GM12872 (cell line): Measurements from ENCODE around the gene LZTR1.

Source experiments
- TF ChIP-seq, protein P1 (sequence below): IDR thresholded peaks from 3 replicates; pipeline ENCODE4 v1.5.1; 2011; ENCODE audit warnings: low read depth, mild to moderate bottlenecking, low read length, moderate library complexity; ENCODE audit not compliant: insufficient read depth

LZTR1 gene

DNA sequence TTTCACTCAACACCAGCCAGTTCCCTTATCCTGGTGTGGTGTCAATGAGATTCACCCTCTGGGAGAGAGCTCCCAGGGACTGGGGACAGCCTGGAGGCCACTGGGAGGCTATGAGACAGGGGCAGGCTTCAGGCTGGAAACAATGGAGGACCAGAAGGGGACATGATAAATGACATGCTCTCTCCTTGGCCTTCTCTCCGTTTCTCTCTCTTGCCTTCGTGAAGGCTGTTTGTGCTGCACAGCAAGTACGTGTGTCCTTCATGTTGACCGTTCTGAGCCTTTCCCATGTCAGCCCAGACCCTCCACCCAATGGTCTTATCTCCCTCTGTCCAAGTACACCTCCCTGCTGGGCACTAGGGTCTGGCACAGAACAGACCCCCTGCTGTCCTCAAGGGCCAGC lies 1.6 kb upstream of the LZTR1 start:
- TF ChIP-seq, protein P1, sequence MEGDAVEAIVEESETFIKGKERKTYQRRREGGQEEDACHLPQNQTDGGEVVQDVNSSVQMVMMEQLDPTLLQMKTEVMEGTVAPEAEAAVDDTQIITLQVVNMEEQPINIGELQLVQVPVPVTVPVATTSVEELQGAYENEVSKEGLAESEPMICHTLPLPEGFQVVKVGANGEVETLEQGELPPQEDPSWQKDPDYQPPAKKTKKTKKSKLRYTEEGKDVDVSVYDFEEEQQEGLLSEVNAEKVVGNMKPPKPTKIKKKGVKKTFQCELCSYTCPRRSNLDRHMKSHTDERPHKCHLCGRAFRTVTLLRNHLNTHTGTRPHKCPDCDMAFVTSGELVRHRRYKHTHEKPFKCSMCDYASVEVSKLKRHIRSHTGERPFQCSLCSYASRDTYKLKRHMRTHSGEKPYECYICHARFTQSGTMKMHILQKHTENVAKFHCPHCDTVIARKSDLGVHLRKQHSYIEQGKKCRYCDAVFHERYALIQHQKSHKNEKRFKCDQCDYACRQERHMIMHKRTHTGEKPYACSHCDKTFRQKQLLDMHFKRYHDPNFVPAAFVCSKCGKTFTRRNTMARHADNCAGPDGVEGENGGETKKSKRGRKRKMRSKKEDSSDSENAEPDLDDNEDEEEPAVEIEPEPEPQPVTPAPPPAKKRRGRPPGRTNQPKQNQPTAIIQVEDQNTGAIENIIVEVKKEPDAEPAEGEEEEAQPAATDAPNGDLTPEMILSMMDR = no peak

DNA sequence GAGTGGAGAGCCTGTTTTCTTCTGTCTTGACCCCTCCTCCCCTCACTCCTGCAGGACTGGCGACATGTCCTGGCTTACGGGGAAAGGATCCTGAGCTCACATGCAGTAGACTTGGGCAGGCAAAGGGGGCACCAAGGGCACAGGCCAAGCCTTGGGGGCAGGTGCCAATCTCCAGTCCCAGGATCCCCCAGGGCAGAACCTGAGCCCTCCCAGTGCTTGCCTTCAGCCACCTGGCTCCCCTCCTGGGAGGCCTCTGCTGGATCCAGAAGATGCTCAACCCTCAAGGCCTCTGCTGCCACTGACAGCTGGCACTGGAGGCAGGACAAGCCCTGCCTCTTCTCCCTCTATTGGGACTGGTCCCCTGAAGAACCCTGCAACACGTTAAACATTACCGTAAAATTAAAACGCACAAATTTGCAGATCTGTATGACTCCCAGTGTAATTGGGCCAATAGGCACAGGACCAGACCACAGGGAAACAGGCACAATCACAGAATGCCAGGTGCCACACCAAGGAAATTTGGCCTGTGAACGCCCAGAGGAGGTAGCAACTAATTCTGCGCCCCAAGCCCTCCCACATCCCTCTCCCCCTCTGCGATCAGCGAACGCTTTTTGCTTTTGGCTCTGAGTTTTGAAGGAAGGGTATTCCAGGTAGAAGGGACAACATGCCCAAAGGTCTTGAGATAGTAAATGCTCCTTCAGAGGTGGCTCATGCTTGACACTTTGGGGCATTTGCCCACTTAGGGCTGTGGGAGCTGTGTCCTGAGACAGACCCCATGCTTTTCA lies 967 bp upstream of the LZTR1 start:
- TF ChIP-seq, protein P1 = no peak

DNA sequence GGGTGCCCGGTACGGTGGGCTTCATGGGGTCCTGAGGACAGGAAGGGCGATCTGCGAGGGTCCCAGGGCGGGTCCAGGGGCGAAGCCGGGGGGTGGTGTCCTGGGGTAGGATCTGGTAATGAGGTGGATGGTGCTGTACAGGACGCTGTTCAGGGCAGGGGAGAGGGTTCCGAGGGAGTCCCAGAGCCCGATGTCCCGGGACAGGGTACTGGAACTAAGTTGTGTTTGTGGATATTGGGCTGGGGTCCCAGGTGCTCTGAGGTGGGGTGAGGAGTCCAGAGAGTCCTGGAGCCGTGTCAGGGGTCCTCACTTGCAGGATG lies 426 bp downstream of the LZTR1 start:
- TF ChIP-seq, protein P1 = no peak

DNA sequence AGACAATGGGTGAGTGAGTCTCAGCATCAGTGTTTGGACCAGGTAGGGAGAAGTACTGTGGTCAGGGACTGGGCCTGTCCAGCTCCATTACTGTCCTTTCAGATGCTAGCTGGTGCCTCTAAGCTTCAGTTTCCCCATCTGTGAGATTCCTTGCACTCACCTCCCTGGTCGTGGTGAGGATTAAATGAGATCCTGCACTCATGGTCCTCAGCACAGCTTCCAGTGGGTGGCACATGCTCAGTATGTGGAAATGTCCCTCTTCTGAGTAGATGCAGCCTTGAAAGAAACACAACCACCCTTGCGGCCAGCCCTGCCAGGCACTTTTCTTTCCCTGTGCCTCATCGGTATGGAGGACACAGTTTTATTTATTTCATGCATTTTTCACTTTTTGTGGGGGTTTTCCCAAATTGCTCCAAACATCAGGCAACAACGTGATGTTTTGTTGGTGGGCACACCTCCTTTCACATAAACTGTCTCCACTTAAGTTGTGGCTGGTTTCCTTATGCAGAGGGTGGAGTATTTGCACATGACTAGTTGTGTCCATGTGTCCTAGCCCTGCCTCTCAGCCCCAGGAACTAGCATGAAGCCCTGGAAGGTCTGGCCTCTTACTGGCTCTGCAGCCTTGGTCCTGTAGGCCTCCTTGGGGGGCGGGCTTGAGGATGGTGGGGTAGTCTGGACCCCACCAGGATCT lies 1.1 kb downstream of the LZTR1 start:
- TF ChIP-seq, protein P1 = no peak

DNA sequence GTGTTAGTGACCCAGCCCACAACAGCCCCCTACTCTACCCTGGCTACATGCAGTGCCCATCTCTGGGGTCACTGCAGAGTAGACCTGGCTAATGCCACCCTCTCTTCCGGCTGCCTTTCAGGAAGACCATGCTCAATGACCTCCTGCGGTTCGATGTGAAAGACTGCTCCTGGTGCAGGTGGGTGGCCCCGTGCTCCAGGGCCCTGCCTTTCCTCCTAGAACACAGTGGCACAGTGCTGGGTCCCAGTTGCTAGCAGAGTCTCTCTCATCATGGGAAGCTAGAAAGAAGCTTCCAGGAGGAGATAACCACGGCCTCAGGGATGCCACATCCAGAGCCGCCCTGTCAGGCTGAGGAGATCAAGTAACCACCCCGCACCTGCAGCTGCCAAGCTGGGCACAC lies 3.6 kb downstream of the LZTR1 start:
- TF ChIP-seq, protein P1 = no peak

DNA sequence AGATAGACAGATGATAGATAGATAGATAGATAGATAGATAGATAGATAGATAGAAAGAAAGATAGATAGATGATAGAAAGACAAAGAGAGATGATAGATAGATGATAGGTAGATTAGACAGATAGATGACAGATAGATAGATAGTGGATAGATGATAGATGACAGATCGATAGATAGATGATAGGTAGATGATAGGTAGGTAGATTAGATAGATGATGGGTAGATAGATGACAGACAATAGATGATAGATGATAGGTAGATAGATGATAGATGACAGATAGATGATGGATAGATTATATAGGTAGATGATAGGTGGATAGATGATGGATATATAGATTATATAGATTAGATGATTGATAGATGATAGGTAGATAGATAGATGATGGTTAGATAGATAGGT lies 4.3 kb downstream of the LZTR1 start:
- TF ChIP-seq, protein P1 = no peak

DNA sequence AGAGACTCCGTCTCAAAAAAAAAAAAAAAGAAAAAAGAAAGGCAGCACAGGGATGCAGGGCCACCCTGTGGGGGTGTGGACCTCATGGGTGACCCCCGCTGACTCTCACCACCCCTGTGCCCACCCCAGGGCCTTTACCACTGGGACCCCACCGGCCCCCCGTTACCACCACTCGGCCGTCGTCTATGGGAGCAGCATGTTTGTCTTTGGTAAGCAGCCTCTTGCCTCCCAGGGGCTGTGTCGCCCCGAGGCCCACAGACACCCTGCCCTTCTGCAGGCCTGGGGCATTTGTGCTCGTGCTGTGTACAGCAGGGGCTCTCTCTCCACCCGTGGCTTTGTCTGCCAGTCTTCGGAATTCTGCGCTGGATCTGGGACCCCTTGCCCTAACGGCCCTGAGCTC lies 5.3 kb downstream of the LZTR1 start:
- TF ChIP-seq, protein P1 = no peak
